Uterus (tissue), 2 donors: ENCODE results near the gene SDK2.
"Not testable (repeated sequence)": the region's sequence is repeated elsewhere in the genome, so short reads cannot be mapped to it uniquely, and the experiment has no call there.

ENCODE experiments used
- CTCF ChIP-seq, 4 experiments: fragments of 200-600 bp in 2 of 4; fragments of 450-650 bp in 2 of 4; sonication (generic) in 2 of 4; IDR thresholded peaks; one replicate each; pipeline ENCODE4 v1.5.1; 2016 to 2019; ENCODE audit warnings: antibody characterized with exemption in 4 of 4, mild to moderate bottlenecking in 2 of 4, moderate library complexity in 1 of 4
- POLR2A ChIP-seq, 2 donors: fragments of 450-650 bp; IDR thresholded peaks; one replicate each; pipeline ENCODE4 v1.6.1; 2016; ENCODE audit warnings: antibody characterized with exemption in 2 of 2, mild to moderate bottlenecking in 1 of 2, moderate library complexity in 1 of 2

GRCh38 chr17:73333445-73333844, 310.8 kb downstream of the SDK2 start:
- TF ChIP-seq CTCF, POLR2A (IDR thresholded peaks at IDR 0.05): not testable (repeated sequence)
